MM.1S (cell line): ENCODE data around the gene PI3.

ENCODE experiments used
- CTCF ChIP-seq: fragments of 300-600 bp; sonication (generic); IDR thresholded peaks from 2 replicates; pipeline ENCODE4 v1.5.1; 2016; ENCODE audit warnings: antibody characterized with exemption, low read length, mixed read lengths
- EZH2phosphoT487 ChIP-seq: fragments of 300-600 bp; sonication (generic); IDR thresholded peaks from 2 replicates; pipeline ENCODE4 v1.6.1; 2018; ENCODE audit warnings: antibody characterized with exemption, low read length

DNA sequence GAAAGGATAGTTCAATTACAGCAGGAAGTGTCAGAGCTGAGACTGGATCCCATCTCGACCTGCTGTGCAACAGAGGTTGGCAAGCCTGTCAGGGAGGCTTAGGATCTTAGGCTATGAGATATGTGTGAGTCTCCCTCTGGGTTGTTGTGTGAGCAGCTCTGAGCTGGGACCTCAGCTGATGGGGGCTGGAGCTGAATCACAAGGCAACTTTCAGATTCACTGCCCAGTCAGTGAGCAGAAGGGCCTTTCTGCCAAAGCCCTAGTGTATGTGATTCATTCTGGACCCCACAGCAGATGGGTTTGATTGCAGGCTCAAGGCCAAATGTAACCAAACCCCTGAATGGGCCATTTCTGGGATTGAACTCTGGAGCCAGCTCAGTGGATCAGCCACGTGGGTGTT, 4.5 kb downstream of the PI3 start:
- TF ChIP-seq CTCF = no peak
- TF ChIP-seq EZH2phosphoT487 = no peak
